ENCODE measurements around the gene BTRC. TPM values are rescaled to one million over a fixed set of nuclear protein-coding genes. Genes with fewer than 3 reads are reported as not detected.

Gene BTRC
- total and polyA plus RNA-seq, 10 of the 15 experiments (the other 5 are each of a cell fraction or from before 2014, with no cell fraction given) = 2.2 to 18.6 (median 8.6) TPM

GRCh38 chr10:101552442-101552841 is 198.5 kb downstream of the BTRC start:
- Histone ChIP-seq H3K9ac (ENCODE audit: control insufficient read depth, insufficient read depth, low read length) (no peak overlapping the region), H2AFZ (ENCODE audit: control insufficient read depth, low read depth, low read length) (no peak overlapping the region), H3K36me3 (ENCODE audit: control insufficient read depth in 2 of 2, insufficient read depth in 2 of 2, low read length in 1 of 2) (peaks cover 0 to 3% of the 10 kb centered on the region in 2 experiments; a peak in 2 of 4 replicates), H3K9me3 (replicated peaks; ENCODE audit: control insufficient read depth, insufficient read depth, low read length) (no peaks in the 10 kb centered on the region), H3K27me3 (replicated peaks in 1 of 2; ENCODE audit: control insufficient read depth in 2 of 2, insufficient read depth in 2 of 2, low read length in 1 of 2) (no peaks in the 10 kb centered on the region), H3K27ac (ENCODE audit: control insufficient read depth, insufficient read depth) (no peak overlapping the region), H3K79me2 (ENCODE audit: control insufficient read depth, insufficient read depth, low read length) (no peaks in the 10 kb centered on the region), H3K4me2 (ENCODE audit: control insufficient read depth, insufficient read depth) (no peak overlapping the region), H4K20me1 (ENCODE audit: control insufficient read depth, insufficient read depth) (no peaks in the 10 kb centered on the region), H3K4me1 (ENCODE audit: control insufficient read depth, insufficient read depth, low read length) (no peaks in the 10 kb centered on the region), H3K4me3 (no peak overlapping the region)
- ChIA-PET CTCF (interaction anchor here (1.0 kb wide), 1 partner anchor 16 kb away, joined by 3 read pairs; no protein-coding TSS in a partner anchor), POLR2A (no interaction called here), RAD21 (ENCODE audit: unreplicated experiment) (no interaction called here), SMC1A (ENCODE audit: uncharacterized antibody, unreplicated experiment) (no interaction called here)
- in situ Hi-C loops (cut with MboI) (no loop called here), intact Hi-C loops (cut with micrococcal nuclease; ENCODE audit: unreplicated experiment) (no loop called here)
- FAIRE-seq (no peak), ATAC-seq (no peak), DNase-seq (ENCODE audit: low read depth, low spot score) (no peak)
- WGBS (ENCODE audit: insufficient coverage, insufficient replicate concordance, low lambda C conversion rate, missing lambda C conversion rate) = 100% methylated on average over 3 of the region's 3 CpGs
- TF ChIP-seq RUNX3 (IDR thresholded peaks at IDR 0.05; ENCODE audit: low read length) (no peak), SRF (IDR thresholded peaks at IDR 0.05; ENCODE audit: low read depth in 2 of 2, low read length in 2 of 2) (no peak), STAT1 (conservative IDR thresholded peaks at IDR 0.05) (no peak), ZBED1 (IDR thresholded peaks at IDR 0.05; ENCODE audit: borderline replicate concordance) (no peak), MTA2 (IDR thresholded peaks at IDR 0.05; ENCODE audit: low read depth) (no peak), EGR1 (IDR thresholded peaks at IDR 0.05; ENCODE audit: borderline replicate concordance in 1 of 2, low read depth in 2 of 2, low read length in 2 of 2) (no peak), SIX5 (IDR thresholded peaks at IDR 0.05; ENCODE audit: low read depth, low read length, severe bottlenecking) (no peak), CBX5 (IDR thresholded peaks at IDR 0.05; ENCODE audit: low read depth) (no peak), E2F8 (IDR thresholded peaks at IDR 0.05; ENCODE audit: low read depth, partially characterized antibody) (no peak)
- TF ChIP-seq, protein P1, sequence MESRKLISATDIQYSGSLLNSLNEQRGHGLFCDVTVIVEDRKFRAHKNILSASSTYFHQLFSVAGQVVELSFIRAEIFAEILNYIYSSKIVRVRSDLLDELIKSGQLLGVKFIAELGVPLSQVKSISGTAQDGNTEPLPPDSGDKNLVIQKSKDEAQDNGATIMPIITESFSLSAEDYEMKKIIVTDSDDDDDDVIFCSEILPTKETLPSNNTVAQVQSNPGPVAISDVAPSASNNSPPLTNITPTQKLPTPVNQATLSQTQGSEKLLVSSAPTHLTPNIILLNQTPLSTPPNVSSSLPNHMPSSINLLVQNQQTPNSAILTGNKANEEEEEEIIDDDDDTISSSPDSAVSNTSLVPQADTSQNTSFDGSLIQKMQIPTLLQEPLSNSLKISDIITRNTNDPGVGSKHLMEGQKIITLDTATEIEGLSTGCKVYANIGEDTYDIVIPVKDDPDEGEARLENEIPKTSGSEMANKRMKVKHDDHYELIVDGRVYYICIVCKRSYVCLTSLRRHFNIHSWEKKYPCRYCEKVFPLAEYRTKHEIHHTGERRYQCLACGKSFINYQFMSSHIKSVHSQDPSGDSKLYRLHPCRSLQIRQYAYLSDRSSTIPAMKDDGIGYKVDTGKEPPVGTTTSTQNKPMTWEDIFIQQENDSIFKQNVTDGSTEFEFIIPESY (IDR thresholded peaks at IDR 0.05) = no peak
- BruUV-seq (replicated peaks) = no TSS peak

Measured in GM12878 (cell line).